GM19455 (cell line): ENCODE measurements around the gene MGA.

Source experiments
- ATAC-seq: cut with Tn5 transposase; IDR thresholded peaks from one replicate; pipeline ENCODE4 v1.9.1; 2021; ENCODE audit not compliant: unreplicated experiment

Gene MGA

GRCh38 chr15:41660235-41661077, at the start of gene MGA:
TSS of gene MGA (plus strand) at chr15:41660405.
- peak; percentile 76 for ATAC-seq

DNA sequence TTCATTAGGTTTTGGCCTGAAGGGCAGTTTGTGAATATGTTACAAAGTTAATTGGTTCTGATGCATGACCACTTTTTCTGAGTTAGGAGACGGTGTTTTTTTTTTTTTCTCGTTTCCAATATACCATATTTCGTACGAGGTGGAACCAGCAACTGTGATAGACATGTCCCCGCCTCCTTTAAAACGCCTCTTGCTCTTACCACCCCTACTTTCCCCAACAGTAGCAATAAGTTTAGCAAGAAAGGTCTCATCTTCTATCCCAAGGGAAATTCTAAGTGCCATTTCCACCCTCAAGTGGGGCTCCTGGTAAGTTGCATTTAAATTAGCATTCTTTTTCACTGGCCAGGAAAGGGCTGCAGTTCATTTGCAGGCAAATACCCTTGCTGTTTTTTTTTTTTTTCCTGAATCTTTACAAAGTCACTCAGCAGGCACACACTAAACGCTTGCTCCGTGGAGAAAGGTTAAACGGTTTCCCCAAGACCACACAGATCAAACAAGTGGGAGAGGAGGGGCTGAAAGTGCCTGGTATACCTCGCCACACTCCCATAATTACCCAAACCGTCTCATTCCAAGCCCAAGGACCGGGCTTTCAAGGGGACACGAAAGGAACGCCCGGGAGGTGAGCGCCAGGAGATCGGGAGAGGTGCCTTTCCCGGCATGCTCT, 39.5 kb upstream of the MGA start:
- ATAC-seq = no peak

DNA sequence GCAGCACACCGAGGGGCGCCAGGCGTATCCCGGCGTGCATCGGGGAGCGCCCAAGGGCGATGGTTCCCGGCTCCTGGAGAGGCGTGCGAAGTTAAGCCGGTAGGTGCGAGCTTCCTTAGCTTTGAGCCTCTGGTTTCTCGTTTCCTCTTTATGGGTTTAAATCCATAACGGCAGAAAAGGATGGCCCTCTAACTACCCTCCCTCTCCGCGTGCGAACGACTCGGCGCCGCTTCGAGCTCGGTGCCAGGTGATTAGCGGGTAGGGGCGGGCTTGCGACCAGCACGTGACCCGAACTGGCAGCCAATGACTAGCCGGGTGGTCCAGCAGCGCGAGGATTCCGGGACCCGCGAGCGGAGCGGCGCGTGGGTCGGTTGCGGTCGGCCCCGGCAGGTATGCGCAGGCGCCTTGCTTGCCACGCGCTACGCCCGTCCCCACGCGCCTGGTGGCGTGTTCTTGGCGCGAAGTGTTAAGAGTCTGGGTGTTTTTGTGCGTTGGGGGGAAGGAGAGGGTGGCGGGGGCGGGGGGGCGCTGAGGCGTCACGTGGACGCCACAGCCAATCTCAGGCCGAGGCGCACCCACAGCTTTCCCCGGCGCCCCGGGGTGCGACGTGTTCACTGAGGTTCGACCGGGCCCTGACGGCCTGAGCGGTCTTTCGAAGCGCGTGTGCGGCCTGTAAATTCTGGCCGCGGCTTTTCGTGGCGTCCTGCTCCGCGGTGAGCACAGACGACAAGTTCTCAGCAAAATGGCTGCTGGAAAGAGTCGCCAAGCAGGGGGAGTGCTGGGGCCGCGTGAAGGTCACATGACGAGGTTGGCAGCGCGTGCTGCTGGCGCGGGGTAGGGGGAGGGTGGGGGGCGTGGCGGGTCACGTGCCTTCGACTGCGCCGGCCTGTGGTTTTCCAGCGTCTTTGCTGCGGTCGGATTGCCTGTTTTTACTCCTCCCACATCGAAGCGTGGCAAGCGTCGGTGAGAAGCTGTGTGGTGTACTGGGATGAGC, 38.7 kb upstream of the MGA start:
- ATAC-seq = no peak

- ATAC-seq = no peak
Observed at GRCh38 chr15:41622901-41623300, 37.3 kb upstream of the MGA start.

- no peak for ATAC-seq
Observed at GRCh38 chr15:41627203-41627602, 33.0 kb upstream of the MGA start.

DNA sequence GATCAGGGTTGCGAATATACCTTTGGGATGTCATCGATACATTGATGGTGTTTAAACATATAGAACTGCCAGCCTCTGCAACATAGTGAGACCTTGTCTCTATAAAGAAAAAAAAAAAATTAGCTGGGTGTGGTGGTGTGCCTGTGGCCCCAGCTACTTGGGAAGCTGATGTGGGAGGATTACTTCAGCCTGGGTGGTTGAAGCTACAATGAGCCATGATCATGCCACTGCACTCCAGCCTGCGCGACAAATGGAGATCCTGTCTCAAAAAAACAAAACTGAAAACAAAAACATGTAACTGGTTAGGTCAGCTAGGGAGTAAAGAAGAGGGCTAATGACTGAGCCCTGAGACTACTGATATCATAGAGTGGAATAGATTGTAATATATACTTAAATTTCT, 30.7 kb upstream of the MGA start:
- no peak for ATAC-seq

DNA sequence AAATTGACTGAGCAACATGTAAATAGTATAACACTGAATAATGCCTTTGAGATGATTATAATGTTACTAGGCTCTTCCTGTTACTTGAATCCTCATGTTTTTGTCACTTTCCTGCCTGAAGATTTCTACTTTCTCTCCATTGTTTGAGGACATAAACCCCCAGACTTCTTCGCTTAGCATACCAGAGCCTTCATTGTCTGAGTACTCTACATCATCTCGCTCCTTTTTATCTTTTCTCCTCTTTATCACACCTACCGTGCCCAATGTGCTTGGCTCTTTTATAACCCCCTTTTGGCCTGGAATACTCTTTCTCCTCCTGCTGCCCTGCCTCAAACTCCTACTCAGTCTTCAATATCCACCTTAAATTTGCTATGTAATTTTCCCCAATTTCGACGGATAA, 30.3 kb upstream of the MGA start:
- no peak for ATAC-seq

- ATAC-seq = no peak
Observed at GRCh38 chr15:41630616-41631217, 29.5 kb upstream of the MGA start.

GRCh38 chr15:41631880-41632470, 28.2 kb upstream of the MGA start:
- no peak for ATAC-seq

DNA sequence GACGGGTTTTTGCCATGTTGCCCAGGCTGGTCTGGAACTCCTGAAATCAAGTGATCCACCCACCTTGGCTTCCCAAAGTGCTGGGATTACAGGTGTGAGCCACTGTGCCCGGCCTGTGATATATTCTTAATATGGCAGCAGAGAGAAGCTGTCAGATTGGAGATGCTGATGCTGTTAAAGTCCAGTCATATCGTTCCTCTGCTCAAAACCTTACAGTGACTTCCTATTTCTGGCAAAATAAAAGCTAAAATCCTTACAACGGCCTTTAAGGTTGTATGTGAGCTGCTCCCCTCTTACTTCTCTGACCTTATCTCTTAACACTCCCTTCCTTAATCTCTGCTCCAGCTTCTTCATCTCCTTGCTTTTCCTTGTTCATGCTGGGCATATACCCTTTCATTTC, 26.6 kb upstream of the MGA start:
- no peak for ATAC-seq

GRCh38 chr15:41634072-41634626, 26.1 kb upstream of the MGA start:
- no peak for ATAC-seq

GRCh38 chr15:41637086-41637485, 23.1 kb upstream of the MGA start:
- ATAC-seq = no peak

- no peak for ATAC-seq
Observed at GRCh38 chr15:41640985-41641384, 19.2 kb upstream of the MGA start.

GRCh38 chr15:41647262-41647661, 12.9 kb upstream of the MGA start:
- no peak for ATAC-seq

DNA sequence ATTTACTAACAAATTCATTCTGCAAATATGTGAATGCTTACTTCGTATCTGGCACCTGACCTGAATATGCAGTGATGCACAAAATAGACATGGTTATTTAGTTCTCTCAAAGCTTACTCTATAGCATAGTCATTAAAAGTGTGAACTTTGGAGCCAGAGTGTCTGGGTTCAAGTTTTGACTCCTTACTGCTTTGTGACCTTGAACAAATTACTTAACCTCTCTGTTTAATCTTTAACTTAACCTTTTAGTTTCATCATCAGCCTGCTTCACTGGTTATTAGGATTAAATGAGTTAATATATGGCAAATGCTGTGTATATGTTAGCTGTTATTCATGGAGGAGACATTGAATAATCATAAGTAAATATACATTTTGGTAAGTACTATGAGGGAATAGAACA, 12.1 kb upstream of the MGA start:
- no peak for ATAC-seq

- ATAC-seq = no peak
Observed at GRCh38 chr15:41648770-41649169, 11.4 kb upstream of the MGA start.

DNA sequence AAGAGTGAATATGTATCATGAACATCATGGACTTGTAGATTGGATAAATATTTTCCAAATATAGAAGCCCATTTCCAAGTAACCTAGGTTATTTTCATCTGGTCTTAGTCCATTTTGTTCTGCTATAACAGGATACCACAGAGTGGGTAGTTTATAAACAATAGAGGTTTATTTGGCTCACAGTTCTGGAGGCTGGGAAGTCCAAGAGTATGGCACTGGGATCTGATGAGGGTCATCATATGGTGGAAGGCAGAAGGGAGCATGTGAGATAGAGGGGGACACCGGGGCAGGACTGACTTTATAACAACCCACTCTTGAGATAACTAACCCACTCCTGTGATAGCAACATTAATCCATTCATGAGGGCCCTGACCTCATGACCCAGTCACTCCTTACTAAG, 9.4 kb upstream of the MGA start:
- no peak for ATAC-seq

GRCh38 chr15:41651373-41651772, 8.8 kb upstream of the MGA start:
- ATAC-seq = no peak

GRCh38 chr15:41653760-41654159, 6.4 kb upstream of the MGA start:
- ATAC-seq = no peak

- no peak for ATAC-seq
Observed at GRCh38 chr15:41655716-41656115, 4.5 kb upstream of the MGA start.
